ENCODE data around the gene UGT1A5.

The UGT1A5 gene

DNA sequence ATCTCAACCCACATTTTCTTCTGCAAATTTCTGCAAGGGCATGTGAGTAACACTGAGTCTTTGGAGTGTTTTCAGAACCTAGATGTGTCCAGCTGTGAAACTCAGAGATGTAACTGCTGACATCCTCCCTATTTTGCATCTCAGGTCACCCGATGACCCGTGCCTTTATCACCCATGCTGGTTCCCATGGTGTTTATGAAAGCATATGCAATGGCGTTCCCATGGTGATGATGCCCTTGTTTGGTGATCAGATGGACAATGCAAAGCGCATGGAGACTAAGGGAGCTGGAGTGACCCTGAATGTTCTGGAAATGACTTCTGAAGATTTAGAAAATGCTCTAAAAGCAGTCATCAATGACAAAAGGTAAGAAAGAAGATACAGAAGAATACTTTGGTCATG, 55.4 kb downstream of the UGT1A5 start:
- TF ChIP-seq EZH2phosphoT487 (IDR thresholded peaks at IDR 0.05; ENCODE audit: borderline replicate concordance) = no peak
- TF ChIP-seq, protein P1, sequence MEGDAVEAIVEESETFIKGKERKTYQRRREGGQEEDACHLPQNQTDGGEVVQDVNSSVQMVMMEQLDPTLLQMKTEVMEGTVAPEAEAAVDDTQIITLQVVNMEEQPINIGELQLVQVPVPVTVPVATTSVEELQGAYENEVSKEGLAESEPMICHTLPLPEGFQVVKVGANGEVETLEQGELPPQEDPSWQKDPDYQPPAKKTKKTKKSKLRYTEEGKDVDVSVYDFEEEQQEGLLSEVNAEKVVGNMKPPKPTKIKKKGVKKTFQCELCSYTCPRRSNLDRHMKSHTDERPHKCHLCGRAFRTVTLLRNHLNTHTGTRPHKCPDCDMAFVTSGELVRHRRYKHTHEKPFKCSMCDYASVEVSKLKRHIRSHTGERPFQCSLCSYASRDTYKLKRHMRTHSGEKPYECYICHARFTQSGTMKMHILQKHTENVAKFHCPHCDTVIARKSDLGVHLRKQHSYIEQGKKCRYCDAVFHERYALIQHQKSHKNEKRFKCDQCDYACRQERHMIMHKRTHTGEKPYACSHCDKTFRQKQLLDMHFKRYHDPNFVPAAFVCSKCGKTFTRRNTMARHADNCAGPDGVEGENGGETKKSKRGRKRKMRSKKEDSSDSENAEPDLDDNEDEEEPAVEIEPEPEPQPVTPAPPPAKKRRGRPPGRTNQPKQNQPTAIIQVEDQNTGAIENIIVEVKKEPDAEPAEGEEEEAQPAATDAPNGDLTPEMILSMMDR (conservative IDR thresholded peaks at IDR 0.05; ENCODE audit: low read length) = no peak
- no peaks in the 10 kb centered on the region for H3K79me2 ChIP-seq (ENCODE audit: insufficient read depth, low read length)

GRCh38 chr2:233769260-233769659, 56.6 kb downstream of the UGT1A5 start:
- no peak overlapping the region for H2AFZ ChIP-seq (ENCODE audit: low read length)
- no peaks in the 10 kb centered on the region for H3K4me1 ChIP-seq (ENCODE audit: insufficient read depth, low read length, poor library complexity, severe bottlenecking)
- no peaks in the 10 kb centered on the region for H3K9me2 ChIP-seq (replicated peaks; ENCODE audit: low read depth, low read length)
- H3K36me3 ChIP-seq (ENCODE audit: insufficient read depth, low read length) = no peaks in the 10 kb centered on the region
- no peaks in the 10 kb centered on the region for H3K27me3 ChIP-seq (ENCODE audit: insufficient read depth, low read length, poor library complexity, severe bottlenecking)
- H3K4me3 ChIP-seq (ENCODE audit: low read length, poor library complexity, severe bottlenecking) = no peak overlapping the region
- H3F3A ChIP-seq (ENCODE audit: low read depth) = no peaks in the 10 kb centered on the region
- TF ChIP-seq, protein P1 (conservative IDR thresholded peaks at IDR 0.05; ENCODE audit: low read length) = no peak
- TF ChIP-seq EZH2phosphoT487 (IDR thresholded peaks at IDR 0.05; ENCODE audit: borderline replicate concordance) = no peak
- H3K79me2 ChIP-seq (ENCODE audit: insufficient read depth, low read length) = no peaks in the 10 kb centered on the region
- H3K4me2 ChIP-seq (ENCODE audit: low read depth, low read length, poor library complexity, severe bottlenecking) = no peak overlapping the region
- H3K9ac ChIP-seq (ENCODE audit: low read depth, low read length, poor library complexity, severe bottlenecking) = no peak overlapping the region
- H4K20me1 ChIP-seq (ENCODE audit: insufficient read depth, low read length, poor library complexity, severe bottlenecking) = no peaks in the 10 kb centered on the region
- H3K9me3 ChIP-seq (ENCODE audit: insufficient read depth, low read depth, low read length) = no peaks in the 10 kb centered on the region

More for the DNA sequence above, 55.4 kb downstream of the UGT1A5 start:
- Histone ChIP-seq H3K4me1 (ENCODE audit: insufficient read depth, low read length, poor library complexity, severe bottlenecking) (no peaks in the 10 kb centered on the region), H2AFZ (ENCODE audit: low read length) (no peak overlapping the region), H3K4me2 (ENCODE audit: low read depth, low read length, poor library complexity, severe bottlenecking) (no peak overlapping the region), H3F3A (ENCODE audit: low read depth) (no peaks in the 10 kb centered on the region), H4K20me1 (ENCODE audit: insufficient read depth, low read length, poor library complexity, severe bottlenecking) (no peaks in the 10 kb centered on the region), H3K27me3 (ENCODE audit: insufficient read depth, low read length, poor library complexity, severe bottlenecking) (no peaks in the 10 kb centered on the region), H3K9me3 (ENCODE audit: insufficient read depth, low read depth, low read length) (no peaks in the 10 kb centered on the region), H3K4me3 (ENCODE audit: low read length, poor library complexity, severe bottlenecking) (no peak overlapping the region), H3K9me2 (replicated peaks; ENCODE audit: low read depth, low read length) (no peaks in the 10 kb centered on the region), H3K36me3 (ENCODE audit: insufficient read depth, low read length) (no peaks in the 10 kb centered on the region), H3K9ac (ENCODE audit: low read depth, low read length, poor library complexity, severe bottlenecking) (no peak overlapping the region)

DNA sequence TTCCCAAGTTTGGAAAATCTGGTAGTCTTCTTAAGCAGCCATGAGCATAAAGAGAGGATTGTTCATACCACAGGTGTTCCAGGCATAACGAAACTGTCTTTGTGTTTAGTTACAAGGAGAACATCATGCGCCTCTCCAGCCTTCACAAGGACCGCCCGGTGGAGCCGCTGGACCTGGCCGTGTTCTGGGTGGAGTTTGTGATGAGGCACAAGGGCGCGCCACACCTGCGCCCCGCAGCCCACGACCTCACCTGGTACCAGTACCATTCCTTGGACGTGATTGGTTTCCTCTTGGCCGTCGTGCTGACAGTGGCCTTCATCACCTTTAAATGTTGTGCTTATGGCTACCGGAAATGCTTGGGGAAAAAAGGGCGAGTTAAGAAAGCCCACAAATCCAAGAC, 59.4 kb downstream of the UGT1A5 start:
- Histone ChIP-seq H3K4me3 (ENCODE audit: low read length, poor library complexity, severe bottlenecking) (no peak overlapping the region), H3K36me3 (ENCODE audit: insufficient read depth, low read length) (no peaks in the 10 kb centered on the region)

More for the DNA sequence above, 59.4 kb downstream of the UGT1A5 start:
- Histone ChIP-seq H2AFZ (ENCODE audit: low read length) (no peak overlapping the region), H3K79me2 (ENCODE audit: insufficient read depth, low read length) (no peaks in the 10 kb centered on the region), H3K9ac (ENCODE audit: low read depth, low read length, poor library complexity, severe bottlenecking) (no peak overlapping the region), H3K4me2 (ENCODE audit: low read depth, low read length, poor library complexity, severe bottlenecking) (no peak overlapping the region), H4K20me1 (ENCODE audit: insufficient read depth, low read length, poor library complexity, severe bottlenecking) (no peaks in the 10 kb centered on the region), H3K9me3 (ENCODE audit: insufficient read depth, low read depth, low read length) (no peaks in the 10 kb centered on the region), H3K27me3 (ENCODE audit: insufficient read depth, low read length, poor library complexity, severe bottlenecking) (no peaks in the 10 kb centered on the region), H3F3A (ENCODE audit: low read depth) (no peaks in the 10 kb centered on the region), H3K4me1 (ENCODE audit: insufficient read depth, low read length, poor library complexity, severe bottlenecking) (no peaks in the 10 kb centered on the region), H3K9me2 (replicated peaks; ENCODE audit: low read depth, low read length) (no peaks in the 10 kb centered on the region)
- no peak for TF ChIP-seq EZH2phosphoT487 (IDR thresholded peaks at IDR 0.05; ENCODE audit: borderline replicate concordance)
- TF ChIP-seq, protein P1 (conservative IDR thresholded peaks at IDR 0.05; ENCODE audit: low read length) = no peak
